ENCODE measurements around the gene OR6S1.
"Not testable (repeated sequence)": the region's sequence is repeated elsewhere in the genome, so short reads cannot be mapped to it uniquely, and the experiment has no call there.

The OR6S1 gene

DNA sequence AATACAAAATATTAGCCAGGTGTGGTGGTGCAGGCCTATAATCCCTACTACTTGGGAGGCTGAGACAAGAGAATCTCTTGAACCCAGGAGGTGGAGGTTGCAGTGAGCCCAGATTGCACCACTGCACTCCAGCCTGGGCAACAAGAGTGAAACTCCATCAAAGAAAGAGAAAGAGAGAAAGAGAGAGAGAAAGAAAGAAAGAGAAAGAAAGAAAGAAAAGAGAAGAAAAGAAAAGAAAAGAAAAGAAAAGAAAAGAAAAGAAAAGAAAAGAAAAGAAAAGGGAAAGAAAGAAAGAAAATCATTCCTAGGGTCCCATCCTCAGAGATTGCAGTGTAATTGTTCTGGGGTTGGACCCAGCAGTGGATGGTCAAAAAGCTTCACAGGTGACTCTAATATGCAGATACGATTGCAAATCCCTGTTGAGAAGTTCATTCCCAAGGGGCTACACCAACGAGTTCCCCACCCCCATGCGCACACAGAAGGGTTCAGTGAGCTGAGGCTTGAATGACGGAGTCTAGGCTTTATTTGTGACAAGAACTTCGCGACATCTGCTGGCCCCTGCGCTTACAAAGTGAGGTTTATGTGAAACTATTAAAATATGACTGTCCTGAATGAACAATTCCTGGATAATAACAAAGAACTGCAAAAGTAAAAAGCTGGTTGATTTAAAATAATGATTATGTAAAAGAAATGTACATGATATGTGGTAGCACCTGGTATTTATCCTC is 32.9 kb downstream of the OR6S1 start:
- DNase-seq: no peak

DNA sequence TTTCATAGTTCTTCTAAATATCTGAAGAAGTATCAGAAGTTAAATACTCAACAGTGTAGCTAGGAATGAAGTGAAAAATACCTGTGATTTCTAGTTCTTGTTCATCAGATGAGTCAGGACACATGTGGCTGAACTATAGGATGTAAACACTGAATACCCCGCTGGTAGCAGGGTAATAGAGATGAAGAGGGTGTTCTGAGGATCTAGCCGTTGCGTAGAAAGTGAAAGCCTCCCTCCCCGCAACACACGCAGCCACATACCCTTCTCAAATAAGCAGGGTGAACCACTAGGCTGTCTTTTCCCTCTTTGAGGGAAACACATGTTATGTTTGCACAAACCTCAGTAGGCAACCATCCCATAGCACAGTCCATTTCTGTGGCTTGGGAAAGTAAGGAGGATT is 33.9 kb downstream of the OR6S1 start:
- no peak for DNase-seq

DNA sequence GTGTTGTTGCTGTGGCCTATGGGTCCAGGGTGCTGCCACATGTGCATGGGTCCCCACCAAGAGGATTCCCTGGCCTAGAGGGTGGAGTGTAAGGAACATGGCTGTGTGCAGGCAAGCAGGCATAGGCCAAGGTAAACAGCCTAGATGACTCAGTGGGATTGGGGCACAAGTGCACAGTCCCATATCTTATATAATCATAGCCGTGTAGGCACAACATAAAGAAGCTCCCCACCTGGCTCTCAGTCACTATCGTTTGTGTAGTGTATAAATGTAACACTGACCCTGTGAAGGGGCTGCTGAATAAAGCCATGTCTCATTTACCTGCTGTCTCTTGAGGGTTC is 34.6 kb downstream of the OR6S1 start:
- DNase-seq: no peak

DNA sequence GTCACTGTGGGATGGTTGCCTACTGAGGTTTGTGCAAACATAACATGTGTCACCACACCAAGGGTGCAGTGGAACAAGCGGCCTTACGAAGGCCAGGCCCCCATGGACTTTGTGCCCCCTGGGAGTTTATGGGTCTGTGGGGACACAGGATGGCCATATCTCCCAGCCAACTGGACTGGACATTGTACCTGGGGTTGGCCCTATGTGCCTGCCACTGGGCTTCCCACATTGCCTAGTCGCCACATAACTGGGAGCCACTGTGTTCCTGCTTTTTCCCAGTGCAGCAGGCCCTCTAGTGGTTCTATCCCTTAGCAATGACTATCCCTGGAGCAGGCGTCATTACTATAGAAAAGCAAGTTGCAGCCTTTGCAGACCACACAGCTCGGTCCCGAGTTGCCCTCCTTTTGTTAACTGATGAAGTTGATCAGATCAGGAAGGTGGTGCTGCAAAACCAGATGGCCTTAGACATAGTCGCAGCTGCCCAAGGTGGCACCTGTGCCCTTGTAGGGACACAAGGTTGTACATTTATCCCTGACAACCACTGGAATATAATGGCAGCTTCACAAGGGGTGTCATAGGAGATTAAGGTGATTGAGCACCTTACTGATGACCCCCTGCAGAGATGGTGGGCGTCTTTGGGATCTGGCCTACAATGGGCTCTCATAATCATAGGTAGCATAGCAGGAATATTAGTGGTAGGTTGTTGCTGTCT is 35.1 kb downstream of the OR6S1 start:
- DNase-seq: no peak

DNA sequence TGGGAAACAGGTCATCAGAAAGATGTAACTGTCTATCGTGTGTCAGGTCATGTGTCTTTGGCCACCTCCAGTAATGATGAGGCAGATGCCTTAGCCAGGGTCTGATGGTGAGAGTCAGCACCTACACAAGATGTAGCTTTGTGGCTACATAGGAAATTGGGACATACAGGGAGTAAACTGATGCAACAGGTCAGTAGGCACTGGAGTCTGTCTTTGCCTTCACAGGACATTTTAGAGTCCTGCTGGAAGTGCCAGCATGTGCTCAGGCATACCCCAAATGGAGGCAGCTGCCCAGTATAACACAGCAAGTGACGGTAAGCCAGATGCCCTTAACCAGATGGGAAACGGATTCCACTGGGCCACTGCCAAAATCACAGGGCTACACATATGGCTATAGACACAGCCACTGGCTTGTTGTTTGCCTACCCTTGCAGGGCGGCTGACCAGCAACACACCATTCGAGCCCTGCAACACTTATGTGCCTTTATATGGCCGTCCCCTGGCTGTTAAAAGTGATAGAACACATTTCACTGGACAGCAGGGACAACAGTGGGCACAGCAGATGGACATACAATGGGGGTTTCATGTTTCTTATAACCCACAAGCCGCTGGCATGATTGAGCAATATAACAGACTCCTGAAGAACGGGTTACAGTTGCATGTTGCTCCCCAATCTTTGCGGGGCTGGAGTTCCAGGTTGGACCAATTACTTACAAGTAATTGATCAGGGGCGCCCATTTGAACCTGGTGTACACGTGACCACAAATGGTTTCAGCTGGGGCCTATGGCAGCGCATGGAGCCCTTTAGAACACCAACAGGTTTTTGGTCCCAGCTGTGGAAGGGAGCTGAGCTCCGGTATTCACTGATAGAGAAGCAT is 37.4 kb downstream of the OR6S1 start:
- no peak for DNase-seq

DNA sequence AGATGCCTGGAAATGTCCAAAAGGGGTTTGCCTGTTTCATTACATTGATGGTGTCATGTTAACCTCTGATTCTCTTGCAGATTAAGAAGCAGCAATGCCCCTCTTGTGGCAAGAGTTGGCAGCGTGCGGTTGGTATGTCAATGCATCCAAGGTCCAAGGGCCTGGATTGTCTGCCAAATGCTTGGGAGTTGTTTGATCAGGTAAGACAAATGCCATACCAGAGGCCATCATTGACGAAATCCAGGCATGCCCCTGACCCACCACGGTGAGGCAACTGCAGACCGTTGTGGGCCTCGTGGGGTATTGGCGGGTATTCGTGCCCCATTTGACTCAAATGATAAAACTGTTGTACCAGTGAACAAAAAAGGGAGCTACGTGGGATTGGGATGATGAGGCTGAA is 38.9 kb downstream of the OR6S1 start:
- DNase-seq: no peak

DNA sequence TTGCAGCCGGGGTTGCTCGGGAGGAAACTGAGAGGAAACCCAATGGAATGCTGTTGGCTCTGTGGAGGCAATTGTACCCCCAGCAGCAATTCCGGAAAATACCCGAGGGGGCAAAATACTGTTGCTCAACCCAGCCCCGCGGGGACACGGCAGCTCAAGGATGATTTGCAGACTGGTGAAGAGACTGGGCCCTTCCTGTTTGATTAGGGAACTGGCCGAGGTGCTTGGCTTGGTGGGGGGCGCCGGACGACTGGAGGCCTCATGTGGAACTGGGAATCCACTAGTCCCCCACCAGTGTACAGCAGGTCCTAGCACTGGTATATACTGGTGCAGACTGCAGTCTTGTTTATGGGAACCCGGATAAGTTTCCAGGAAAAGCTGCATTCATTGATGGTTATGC is 40.0 kb downstream of the OR6S1 start:
- no peak for DNase-seq

DNA sequence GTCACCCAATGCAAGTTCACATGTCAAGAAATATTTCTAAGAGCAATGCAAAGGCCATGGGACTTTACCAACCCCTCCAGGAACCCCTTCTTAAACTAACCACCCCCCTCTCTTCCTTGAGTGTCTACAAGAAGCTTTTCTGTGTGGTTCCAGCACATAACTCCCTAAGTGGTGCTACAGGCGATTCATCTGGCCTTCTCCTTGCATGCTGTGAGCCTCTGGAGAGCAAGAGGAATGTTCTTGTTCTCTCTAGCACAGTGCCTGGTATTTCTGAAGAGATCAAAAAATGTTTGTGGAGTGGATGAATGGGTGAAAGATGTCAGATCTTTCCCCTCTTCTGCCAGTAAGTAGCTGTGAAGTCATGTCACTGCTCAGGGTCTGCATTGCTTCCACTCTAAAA is 44.4 kb downstream of the OR6S1 start:
- no peak for DNase-seq

DNA sequence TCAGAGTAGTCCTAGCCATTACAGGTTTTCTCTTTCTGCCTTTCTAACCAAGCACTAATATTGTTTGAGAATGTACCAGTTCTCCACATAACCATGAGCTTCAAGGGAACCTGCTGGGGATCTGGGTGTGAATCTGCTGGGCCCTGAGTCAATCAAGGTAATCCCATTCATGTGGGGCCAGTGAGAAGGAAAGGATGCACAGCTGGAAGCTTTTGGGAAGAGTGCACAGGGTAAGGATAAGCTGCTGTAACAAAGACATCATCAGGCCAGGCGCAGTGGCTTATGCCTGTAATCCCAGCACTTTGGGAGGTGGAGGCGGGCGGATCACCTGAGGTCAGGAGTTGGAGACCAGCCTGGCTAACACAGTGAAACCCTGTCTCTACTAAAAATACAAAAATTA is 45.8 kb downstream of the OR6S1 start:
- not testable (repeated sequence) for DNase-seq

DNA sequence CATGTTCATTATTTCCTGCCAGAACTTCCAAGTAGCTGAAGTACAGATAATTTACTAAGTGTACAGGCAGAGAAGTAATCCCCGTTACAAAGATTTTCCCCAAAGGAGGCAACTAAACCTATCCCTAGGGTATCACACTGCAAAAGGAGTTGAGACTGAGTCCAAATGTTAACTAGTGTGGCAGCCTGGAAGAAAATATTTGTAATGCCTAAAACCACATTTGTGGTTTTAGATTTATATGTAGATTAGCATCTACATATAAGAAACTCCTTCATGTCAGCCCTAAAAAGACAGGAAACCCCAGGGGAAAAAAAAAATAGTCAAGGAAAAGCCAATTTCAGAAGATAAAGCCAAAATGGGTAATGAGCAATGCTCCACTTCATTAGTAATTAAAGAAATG is 48.9 kb downstream of the OR6S1 start:
- DNase-seq: no peak

DNA sequence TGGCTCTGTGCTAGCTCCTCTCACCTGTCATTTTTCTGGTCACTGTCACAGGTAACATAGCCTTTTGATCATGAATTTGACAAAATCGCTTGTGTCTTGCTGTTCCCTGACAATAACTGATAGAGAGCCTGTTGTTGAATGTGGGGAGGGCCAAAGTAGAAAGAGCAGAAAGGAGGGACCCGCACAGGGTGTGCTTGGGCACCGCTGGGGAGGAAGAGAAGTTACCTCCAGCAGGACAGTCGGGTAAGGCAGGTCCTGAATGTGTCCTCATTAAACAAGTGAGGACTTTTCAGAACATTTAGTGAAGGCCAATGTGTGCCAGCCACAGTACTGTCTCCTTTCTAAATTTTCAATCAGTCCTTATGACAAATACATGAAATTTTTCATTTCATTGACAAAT is 50.3 kb downstream of the OR6S1 start, which contains the start of gene RNASE12:
TSS of gene RNASE12 (minus strand) at position 142 of the 400 bp plus-strand sequence. CDS start 653 bp downstream, outside the sequence.
- DNase-seq: no peak

All from NCI-H146 (cell line).